GM12874 (cell line): ENCODE data around the gene ZBTB38.

Experiments used
- CTCF ChIP-seq: IDR thresholded peaks from 2 replicates; pipeline ENCODE4 v1.5.1; 2011; ENCODE audit warnings: low read depth, mild to moderate bottlenecking, control low read depth, low read length, moderate library complexity; ENCODE audit not compliant: insufficient read depth

Gene ZBTB38

GRCh38 chr3:141378556-141378955, 10.3 kb downstream of the ZBTB38 start:
- TF ChIP-seq CTCF = no peak

- no peak for TF ChIP-seq CTCF
Measured at GRCh38 chr3:141379250-141379966, 11.1 kb downstream of the ZBTB38 start.

GRCh38 chr3:141380279-141380678, 12.0 kb downstream of the ZBTB38 start:
- TF ChIP-seq CTCF = no peak

GRCh38 chr3:141380987-141381386, 12.7 kb downstream of the ZBTB38 start:
- no peak for TF ChIP-seq CTCF

- no peak for TF ChIP-seq CTCF
Measured at GRCh38 chr3:141382571-141382970, 14.3 kb downstream of the ZBTB38 start.

GRCh38 chr3:141383555-141384129, 15.3 kb downstream of the ZBTB38 start:
- no peak for TF ChIP-seq CTCF

- TF ChIP-seq CTCF = no peak
Measured at GRCh38 chr3:141384157-141384556, 15.9 kb downstream of the ZBTB38 start.
